K562 (cell line): ENCODE results near the gene NANS.
A peak's percentile ranks its signal among the peaks of the same experiment; 100 is the strongest.

ENCODE experiments used
- FUS ChIP-seq: fragments of 200-400 bp; formaldehyde crosslinking; optimal IDR thresholded peaks from 2 replicates; pipeline ENCODE3; 2017; ENCODE audit warnings: low read depth, low read length
- JUND ChIP-seq, 2 experiments: IDR thresholded peaks; 2 replicates in 1 of 2; 3 replicates in 1 of 2; pipeline ENCODE4 v1.6.1; 2011; ENCODE audit warnings: borderline replicate concordance in 2 of 2, low read depth in 2 of 2, low read length in 2 of 2, improper control_type of control experiment in 1 of 2, missing biosample characterization in 1 of 2, missing genetic modification characterization in 1 of 2, missing genetic modification reagents in 1 of 2
- MYC ChIP-seq, 2 experiments: fragments of 250-450 bp in 1 of 2; sonication (Bioruptor Pico) in 1 of 2; IDR thresholded peaks; 2 replicates each; pipeline versions ENCODE4 v1.5.1 to v1.6.1; 2012 to 2021; ENCODE audit warnings: low read depth in 2 of 2, borderline replicate concordance in 1 of 2, improper control_type of control experiment in 1 of 2, low read length in 1 of 2, mild to moderate bottlenecking in 1 of 2, moderate library complexity in 1 of 2
- NFYB ChIP-seq: IDR thresholded peaks from 2 replicates; pipeline ENCODE4 v1.6.1; 2011; ENCODE audit warnings: mild to moderate bottlenecking, moderate library complexity; ENCODE audit not compliant: insufficient read length; ENCODE audit errors: extremely low read depth
- NR3C1 ChIP-seq: sonication (generic); formaldehyde crosslinking; IDR thresholded peaks from 2 replicates; pipeline ENCODE4 v1.8.1; 2022; ENCODE audit warnings: missing genetic modification reagents
- RFX1 ChIP-seq: fragments of 450-650 bp; IDR thresholded peaks from 2 replicates; pipeline ENCODE4 v1.6.1; 2016; ENCODE audit warnings: mild to moderate bottlenecking, moderate library complexity
- ZFP1 ChIP-seq: fragments of 450-650 bp; formaldehyde crosslinking; IDR thresholded peaks from 2 replicates; pipeline ENCODE4 v1.4.0; 2020; ENCODE audit warnings: mild to moderate bottlenecking, mixed read lengths
- ZFP36 ChIP-seq: fragments of 150-350 bp; IDR thresholded peaks from 2 replicates; pipeline ENCODE4 v1.6.1; 2018; ENCODE audit warnings: low read length, low read depth; ENCODE audit not compliant: partially characterized antibody
- ZNF644 ChIP-seq: fragments of 200-800 bp; sonication (Bioruptor generic); IDR thresholded peaks from 2 replicates; pipeline ENCODE4 v1.6.1; 2016; ENCODE audit warnings: low read depth, missing genetic modification characterization, missing compliant biosample characterization
- TF ChIP-seq, protein P1 (sequence below): fragments of 450-650 bp; formaldehyde crosslinking; IDR thresholded peaks from 2 replicates; pipeline ENCODE4 v1.4.0; 2020; ENCODE audit warnings: mild to moderate bottlenecking, mixed read lengths
- TF ChIP-seq, protein P2 (sequence below): fragments of 450-650 bp; IDR thresholded peaks from 2 replicates; pipeline ENCODE4 v1.6.1; 2016; ENCODE audit warnings: antibody characterized with exemption
- TF ChIP-seq, protein P3 (sequence below): sonication (generic); formaldehyde crosslinking; IDR thresholded peaks from 2 replicates; pipeline ENCODE4 v1.5.0; 2020; ENCODE audit warnings: missing genetic modification reagents
- TF ChIP-seq, protein P4 (sequence below): sonication (generic); formaldehyde crosslinking; IDR thresholded peaks from 2 replicates; pipeline ENCODE4 v1.9.0; 2022; ENCODE audit warnings: mild to moderate bottlenecking, missing genetic modification reagents
- TF ChIP-seq, protein P5 (sequence below): fragments of 250-450 bp; sonication (Bioruptor Pico); IDR thresholded peaks from 2 replicates; pipeline ENCODE4 v1.4.0; 2020; ENCODE audit warnings: mild to moderate bottlenecking, moderate library complexity

DNA sequence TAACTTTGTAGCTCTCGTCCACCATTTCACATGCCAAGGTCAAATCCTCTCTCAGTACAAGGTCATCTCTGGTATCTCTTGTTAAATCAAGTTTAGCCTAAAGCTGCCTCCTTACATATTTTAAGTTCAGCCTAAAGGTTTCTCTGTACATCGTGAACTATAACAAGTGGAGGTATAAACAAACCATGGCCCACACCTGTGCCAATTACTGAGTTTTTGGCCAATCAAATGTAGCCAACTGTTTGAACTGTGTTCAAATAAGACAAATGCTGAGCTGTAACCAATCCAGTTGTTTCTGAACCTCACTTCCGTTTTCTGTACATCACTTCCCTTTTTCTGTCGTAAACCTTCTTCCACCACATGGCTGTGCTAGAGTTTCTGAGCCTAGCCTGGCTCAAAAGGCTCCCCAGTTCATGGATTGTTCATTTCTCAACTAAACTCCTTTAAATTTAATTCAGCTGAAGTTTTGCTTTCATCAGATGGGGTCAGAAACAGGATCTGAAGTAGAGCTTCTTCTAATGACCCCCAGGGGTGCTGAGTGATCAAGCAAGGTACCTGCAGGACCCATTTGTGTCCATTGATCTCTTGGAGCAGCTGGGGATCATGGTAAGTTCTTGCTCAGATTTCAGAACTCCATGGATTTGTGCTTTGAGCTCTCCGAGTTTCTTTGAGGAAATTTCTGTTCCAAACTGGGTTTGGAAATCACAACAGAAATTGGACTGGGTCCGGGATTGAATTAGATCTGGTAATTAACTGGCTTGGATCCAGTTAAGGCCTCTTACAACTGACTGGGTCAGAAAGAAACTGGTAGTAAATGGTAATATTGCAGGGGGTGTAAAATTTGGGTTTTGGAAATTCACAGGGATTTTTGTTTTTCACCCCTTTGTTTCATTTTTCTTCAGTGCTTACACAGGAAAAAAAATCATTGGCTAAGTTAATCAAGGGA, 11.0 kb upstream of the NANS start:
- TF ChIP-seq NR3C1 (CRISPR knock-in tag) (no peak), RFX1 (no peak), FUS (no peak), NFYB (peak; percentile 46), ZFP36 (no peak), ZFP1 (CRISPR knock-in tag) (no peak), MYC (IDR thresholded peaks at IDR 0.05; ENCODE audit: low read depth, low read length) (peak; percentile 98), MYC (CRISPR knock-in tag; IDR thresholded peaks at IDR 0.05; ENCODE audit: borderline replicate concordance, low read depth) (no peak; the same call in 1 of the 2 replicates), JUND (IDR thresholded peaks at IDR 0.05; ENCODE audit: borderline replicate concordance, low read depth, low read length) (peak; percentile 53; the same call in 1 of the 2 replicates), JUND (tag; IDR thresholded peaks at IDR 0.05; ENCODE audit: borderline replicate concordance, low read depth, low read length) (peak; percentile 54; the same call in 2 of the 3 replicates), ZNF644 (peak; percentile 85)
- TF ChIP-seq, protein P1, sequence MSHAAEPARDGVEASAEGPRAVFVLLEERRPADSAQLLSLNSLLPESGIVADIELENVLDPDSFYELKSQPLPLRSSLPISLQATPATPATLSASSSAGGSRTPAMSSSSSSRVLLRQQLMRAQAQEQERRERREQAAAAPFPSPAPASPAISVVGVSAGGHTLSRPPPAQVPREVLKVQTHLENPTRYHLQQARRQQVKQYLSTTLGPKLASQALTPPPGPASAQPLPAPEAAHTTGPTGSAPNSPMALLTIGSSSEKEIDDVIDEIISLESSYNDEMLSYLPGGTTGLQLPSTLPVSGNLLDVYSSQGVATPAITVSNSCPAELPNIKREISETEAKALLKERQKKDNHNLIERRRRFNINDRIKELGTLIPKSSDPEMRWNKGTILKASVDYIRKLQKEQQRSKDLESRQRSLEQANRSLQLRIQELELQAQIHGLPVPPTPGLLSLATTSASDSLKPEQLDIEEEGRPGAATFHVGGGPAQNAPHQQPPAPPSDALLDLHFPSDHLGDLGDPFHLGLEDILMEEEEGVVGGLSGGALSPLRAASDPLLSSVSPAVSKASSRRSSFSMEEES, result no peak
- TF ChIP-seq, protein P2, sequence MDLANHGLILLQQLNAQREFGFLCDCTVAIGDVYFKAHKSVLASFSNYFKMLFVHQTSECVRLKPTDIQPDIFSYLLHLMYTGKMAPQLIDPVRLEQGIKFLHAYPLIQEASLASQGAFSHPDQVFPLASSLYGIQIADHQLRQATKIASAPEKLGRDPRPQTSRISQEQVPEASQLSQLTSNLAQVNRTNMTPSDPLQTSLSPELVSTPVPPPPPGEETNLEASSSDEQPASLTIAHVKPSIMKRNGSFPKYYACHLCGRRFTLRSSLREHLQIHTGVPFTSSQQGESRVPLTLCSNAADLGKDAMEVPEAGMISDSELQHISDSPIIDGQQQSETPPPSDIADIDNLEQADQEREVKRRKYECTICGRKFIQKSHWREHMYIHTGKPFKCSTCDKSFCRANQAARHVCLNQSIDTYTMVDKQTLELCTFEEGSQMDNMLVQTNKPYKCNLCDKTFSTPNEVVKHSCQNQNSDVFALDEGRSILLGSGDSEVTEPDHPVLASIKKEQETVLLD, result no peak
- TF ChIP-seq, protein P3, sequence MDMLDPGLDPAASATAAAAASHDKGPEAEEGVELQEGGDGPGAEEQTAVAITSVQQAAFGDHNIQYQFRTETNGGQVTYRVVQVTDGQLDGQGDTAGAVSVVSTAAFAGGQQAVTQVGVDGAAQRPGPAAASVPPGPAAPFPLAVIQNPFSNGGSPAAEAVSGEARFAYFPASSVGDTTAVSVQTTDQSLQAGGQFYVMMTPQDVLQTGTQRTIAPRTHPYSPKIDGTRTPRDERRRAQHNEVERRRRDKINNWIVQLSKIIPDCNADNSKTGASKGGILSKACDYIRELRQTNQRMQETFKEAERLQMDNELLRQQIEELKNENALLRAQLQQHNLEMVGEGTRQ (CRISPR knock-in tag), result no peak
- TF ChIP-seq, protein P4, sequence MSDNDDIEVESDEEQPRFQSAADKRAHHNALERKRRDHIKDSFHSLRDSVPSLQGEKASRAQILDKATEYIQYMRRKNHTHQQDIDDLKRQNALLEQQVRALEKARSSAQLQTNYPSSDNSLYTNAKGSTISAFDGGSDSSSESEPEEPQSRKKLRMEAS, result peak; percentile 65; the same call in 1 of the 2 replicates
- TF ChIP-seq, protein P5, sequence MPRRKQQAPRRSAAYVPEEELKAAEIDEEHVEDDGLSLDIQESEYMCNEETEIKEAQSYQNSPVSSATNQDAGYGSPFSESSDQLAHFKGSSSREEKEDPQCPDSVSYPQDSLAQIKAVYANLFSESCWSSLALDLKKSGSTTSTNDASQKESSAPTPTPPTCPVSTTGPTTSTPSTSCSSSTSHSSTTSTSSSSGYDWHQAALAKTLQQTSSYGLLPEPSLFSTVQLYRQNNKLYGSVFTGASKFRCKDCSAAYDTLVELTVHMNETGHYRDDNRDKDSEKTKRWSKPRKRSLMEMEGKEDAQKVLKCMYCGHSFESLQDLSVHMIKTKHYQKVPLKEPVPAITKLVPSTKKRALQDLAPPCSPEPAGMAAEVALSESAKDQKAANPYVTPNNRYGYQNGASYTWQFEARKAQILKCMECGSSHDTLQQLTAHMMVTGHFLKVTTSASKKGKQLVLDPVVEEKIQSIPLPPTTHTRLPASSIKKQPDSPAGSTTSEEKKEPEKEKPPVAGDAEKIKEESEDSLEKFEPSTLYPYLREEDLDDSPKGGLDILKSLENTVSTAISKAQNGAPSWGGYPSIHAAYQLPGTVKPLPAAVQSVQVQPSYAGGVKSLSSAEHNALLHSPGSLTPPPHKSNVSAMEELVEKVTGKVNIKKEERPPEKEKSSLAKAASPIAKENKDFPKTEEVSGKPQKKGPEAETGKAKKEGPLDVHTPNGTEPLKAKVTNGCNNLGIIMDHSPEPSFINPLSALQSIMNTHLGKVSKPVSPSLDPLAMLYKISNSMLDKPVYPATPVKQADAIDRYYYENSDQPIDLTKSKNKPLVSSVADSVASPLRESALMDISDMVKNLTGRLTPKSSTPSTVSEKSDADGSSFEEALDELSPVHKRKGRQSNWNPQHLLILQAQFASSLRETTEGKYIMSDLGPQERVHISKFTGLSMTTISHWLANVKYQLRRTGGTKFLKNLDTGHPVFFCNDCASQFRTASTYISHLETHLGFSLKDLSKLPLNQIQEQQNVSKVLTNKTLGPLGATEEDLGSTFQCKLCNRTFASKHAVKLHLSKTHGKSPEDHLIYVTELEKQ (CRISPR knock-in tag), result no peak
